B cell (primary cell): ENCODE results near the gene KCNT1. TPM values are rescaled to one million over a fixed set of nuclear protein-coding genes. Genes with fewer than 3 reads are reported as not detected.

Source experiments
- ATAC-seq: fragments of 200-7000 bp; cut with Tn5 transposase; one replicate; pipeline ENCODE4 v1.10.0; 2021; ENCODE audit warnings: low read depth, mild to moderate bottlenecking, moderate number of reproducible peaks, moderate library complexity
- CTCF ChIA-PET: fragments of 350-600 bp; sonication (Branson Sonifier 250); formaldehyde crosslinking; loops from one replicate; lab custom pipeline; 2021; ENCODE audit warnings: antibody characterized with exemption, inconsistent platforms; lab: Charles Lee
- POLR2A ChIA-PET: fragments of 350-600 bp; sonication (Branson Sonifier 250); formaldehyde crosslinking; loops from one replicate; lab custom pipeline; 2021; ENCODE audit warnings: antibody characterized with exemption; lab: Charles Lee
- DNase-seq: peaks from one replicate; pipeline ENCODE4 v3.0.0; 2013
- H2AFZ ChIP-seq: 2 replicates; pipeline ENCODE4 v1.6.1; 2012; ENCODE audit warnings: mild to moderate bottlenecking, low read depth, low read length; ENCODE audit not compliant: insufficient read depth, poor library complexity, severe bottlenecking
- H3K27ac ChIP-seq, 2 donors: 1 replicate in 1 of 2; 2 replicates in 1 of 2; pipeline ENCODE4 v1.5.1; 2012 to 2013; ENCODE audit warnings: low read length in 2 of 2, mild to moderate bottlenecking in 2 of 2, moderate library complexity in 1 of 2
- H3K27me3 ChIP-seq, 4 experiments: fragments of 200-600 bp in 1 of 4; sonication (generic) in 1 of 4; replicated peaks in 1 of 4; 1 replicate in 2 of 4; 2 replicates in 2 of 4; pipeline versions ENCODE4 v1.6.1 to v1.7.0; 2013 to 2016; ENCODE audit warnings: low read length in 3 of 4, mild to moderate bottlenecking in 2 of 4, mixed read lengths in 1 of 4, moderate library complexity in 1 of 4; ENCODE audit not compliant: insufficient read depth in 4 of 4, control insufficient read depth in 3 of 4; ENCODE audit errors: control extremely low read depth in 1 of 4
- H3K36me3 ChIP-seq, 2 experiments: replicated peaks in 1 of 2; 1 replicate in 1 of 2; 2 replicates in 1 of 2; pipeline versions ENCODE4 v1.6.1 to v1.7.1; 2013; ENCODE audit warnings: low read length in 1 of 2; ENCODE audit not compliant: insufficient read depth in 2 of 2, control insufficient read depth in 1 of 2; ENCODE audit errors: control extremely low read depth in 1 of 2, extremely low read depth in 1 of 2
- H3K4me1 ChIP-seq, 2 donors: fragments of 200-600 bp in 1 of 2; sonication (generic) in 1 of 2; 1 replicate in 1 of 2; 2 replicates in 1 of 2; pipeline versions ENCODE4 v1.5.1 to v1.6.1; 2013 to 2017; ENCODE audit warnings: low read length in 2 of 2; ENCODE audit not compliant: control insufficient read depth in 2 of 2, insufficient read depth in 2 of 2
- H3K4me2 ChIP-seq: replicated peaks from 2 replicates; pipeline ENCODE3; 2012; ENCODE audit warnings: mild to moderate bottlenecking, low read depth, low read length; ENCODE audit not compliant: poor library complexity, severe bottlenecking
- H3K4me3 ChIP-seq, 5 experiments: fragments of 200-600 bp in 1 of 5; sonication (generic) in 1 of 5; 1 replicate in 3 of 5; 2 replicates in 2 of 5; pipeline versions ENCODE4 v1.5.1 to v1.7.0; 2011 to 2016; ENCODE audit warnings: low read length in 4 of 5, mild to moderate bottlenecking in 4 of 5, low read depth in 2 of 5, control low read depth in 1 of 5, moderate library complexity in 1 of 5; ENCODE audit not compliant: insufficient read depth in 1 of 5; ENCODE audit errors: control extremely low read depth in 1 of 5, extremely low read depth in 1 of 5
- H3K79me2 ChIP-seq: fragments of 200-600 bp; sonication (generic); one replicate; pipeline ENCODE4 v1.6.0; 2016; ENCODE audit warnings: low read length; ENCODE audit not compliant: control insufficient read depth, insufficient read depth
- H3K9ac ChIP-seq: fragments of 200-600 bp; sonication (generic); 2 replicates; pipeline ENCODE4 v1.6.1; 2017; ENCODE audit warnings: mild to moderate bottlenecking, low read length, moderate library complexity
- H3K9me3 ChIP-seq, 3 donors: one replicate each; pipeline versions ENCODE4 v1.6.1 to v1.7.1; 2013; ENCODE audit warnings: low read length in 2 of 3; ENCODE audit not compliant: control insufficient read depth in 2 of 3, insufficient read depth in 1 of 3; ENCODE audit errors: control extremely low read depth in 1 of 3
- H4K20me1 ChIP-seq: 2 replicates; pipeline ENCODE4 v1.6.0; 2012; ENCODE audit warnings: mild to moderate bottlenecking, low read length; ENCODE audit not compliant: insufficient read depth, control insufficient read depth, poor library complexity, severe bottlenecking
- H3K27ac Mint-ChIP-seq: one replicate; pipeline ENCODE4 v1.8.0; 2021; ENCODE audit warnings: mixed read lengths
- H3K27me3 Mint-ChIP-seq: one replicate; pipeline ENCODE4 v1.8.0; 2021; ENCODE audit warnings: mixed read lengths
- H3K4me1 Mint-ChIP-seq: one replicate; pipeline ENCODE4 v1.8.0; 2021; ENCODE audit warnings: mixed read lengths
- H3K4me3 Mint-ChIP-seq: one replicate; pipeline ENCODE4 v1.8.0; 2021; ENCODE audit warnings: mixed read lengths
- H3K9me3 Mint-ChIP-seq: one replicate; pipeline ENCODE4 v1.8.0; 2022; ENCODE audit warnings: mixed read lengths; ENCODE audit not compliant: insufficient read depth
- EZH2 ChIP-seq: IDR thresholded peaks from 2 replicates; pipeline ENCODE4 v1.6.1; 2012; ENCODE audit warnings: borderline replicate concordance, low read depth, mild to moderate bottlenecking, moderate library complexity, low read length; ENCODE audit not compliant: insufficient read depth, poor library complexity, severe bottlenecking
- WGBS: methylation state at CpG from one replicate; pipeline ENCODE4 v1.1.5; 2013; ENCODE audit warnings: missing lambda C conversion rate; ENCODE audit not compliant: insufficient coverage; 5-methylcytosine and 5-hydroxymethylcytosine counted together
- intact Hi-C: fragments of 100-400 bp; cut with micrococcal nuclease; formaldehyde crosslinking; loops from one replicate; pipeline ENCODE4 v1.10.0; 2022
- polyA plus RNA-seq: library from polyadenylated mRNA; depleted of rRNA; stranded (reverse); fragments of >200 nt; gene quantifications from 2 replicates; pipeline ENCODE4 v1.2.3, GENCODE V29; 2012
- total RNA-seq, 2 donors: library from RNA; stranded (reverse); fragments of 120-200 nt in 1 of 2; gene quantifications; 1 replicate in 1 of 2; 2 replicates in 1 of 2; pipeline versions ENCODE4 v1.2.3 to v1.2.4, GENCODE V29; 2013 to 2022
- TF ChIP-seq, protein P1 (sequence below): fragments of 200-600 bp; IDR thresholded peaks from one replicate; pipeline ENCODE4 v1.8.0; 2022; ENCODE audit warnings: antibody characterized with exemption, mild to moderate bottlenecking

Gene KCNT1
- total and polyA plus RNA-seq, 2 donors (not counting 1 experiment from before 2014, with no cell fraction given): not detected

DNA sequence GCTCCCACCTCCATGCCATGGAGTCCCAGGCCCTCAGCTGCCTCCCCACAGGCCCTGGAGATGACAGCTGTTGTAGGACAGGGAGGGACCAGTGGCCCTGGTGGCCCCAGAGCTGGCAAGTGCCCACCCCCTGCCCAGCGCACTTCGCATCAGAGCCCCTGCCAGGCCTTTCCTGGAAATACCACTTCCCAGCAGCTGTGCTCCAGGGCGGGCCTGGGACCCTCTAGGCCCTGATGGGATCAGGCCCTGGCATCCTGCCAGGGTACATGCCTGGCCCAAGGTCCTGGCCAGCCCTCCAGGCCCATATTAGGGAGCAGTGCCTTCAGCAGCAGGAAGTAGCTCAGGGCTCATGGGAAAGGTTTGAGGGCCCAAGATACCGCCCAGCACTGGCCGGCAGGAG is 2.5 kb downstream of the KCNT1 start:
- Histone ChIP-seq H3K79me2 (no peaks in the 10 kb centered on the region), H3K9me3 (no peaks in the 10 kb centered on the region), H3K9ac (no peak overlapping the region), H3K27me3 (peaks cover 0 to 11% (median 0%) of the 10 kb centered on the region in 4 experiments), H3K36me3 (no peaks in the 10 kb centered on the region), H3K4me1 (peaks cover 6 to 7% of the 10 kb centered on the region in 2 donors), H2AFZ (no peak overlapping the region), H3K4me2 (no peak overlapping the region), H4K20me1 (no peaks in the 10 kb centered on the region), H3K27ac (no peak overlapping the region), H3K4me3 (no peak overlapping the region)
- intact Hi-C loops: no loop called here
- POLR2A ChIA-PET: no interaction called here
- Mint-ChIP-seq H3K4me3 (no peak overlapping the region), H3K9me3 (no peaks in the 10 kb centered on the region), H3K27me3 (no peaks in the 10 kb centered on the region), H3K4me1 (no peaks in the 10 kb centered on the region), H3K27ac (no peak overlapping the region)
- DNase-seq (no peak), ATAC-seq (no peak)
- TF ChIP-seq, protein P1, sequence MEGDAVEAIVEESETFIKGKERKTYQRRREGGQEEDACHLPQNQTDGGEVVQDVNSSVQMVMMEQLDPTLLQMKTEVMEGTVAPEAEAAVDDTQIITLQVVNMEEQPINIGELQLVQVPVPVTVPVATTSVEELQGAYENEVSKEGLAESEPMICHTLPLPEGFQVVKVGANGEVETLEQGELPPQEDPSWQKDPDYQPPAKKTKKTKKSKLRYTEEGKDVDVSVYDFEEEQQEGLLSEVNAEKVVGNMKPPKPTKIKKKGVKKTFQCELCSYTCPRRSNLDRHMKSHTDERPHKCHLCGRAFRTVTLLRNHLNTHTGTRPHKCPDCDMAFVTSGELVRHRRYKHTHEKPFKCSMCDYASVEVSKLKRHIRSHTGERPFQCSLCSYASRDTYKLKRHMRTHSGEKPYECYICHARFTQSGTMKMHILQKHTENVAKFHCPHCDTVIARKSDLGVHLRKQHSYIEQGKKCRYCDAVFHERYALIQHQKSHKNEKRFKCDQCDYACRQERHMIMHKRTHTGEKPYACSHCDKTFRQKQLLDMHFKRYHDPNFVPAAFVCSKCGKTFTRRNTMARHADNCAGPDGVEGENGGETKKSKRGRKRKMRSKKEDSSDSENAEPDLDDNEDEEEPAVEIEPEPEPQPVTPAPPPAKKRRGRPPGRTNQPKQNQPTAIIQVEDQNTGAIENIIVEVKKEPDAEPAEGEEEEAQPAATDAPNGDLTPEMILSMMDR: no peak
- TF ChIP-seq EZH2: no peak
- CTCF ChIA-PET: no interaction called here
- 88% methylated on average over 5 of the region's 5 CpGs for WGBS

GRCh38 chr9:135705376-135705775 is 3.4 kb downstream of the KCNT1 start:
- Mint-ChIP-seq H3K27me3 (no peaks in the 10 kb centered on the region), H3K27ac (no peak overlapping the region), H3K9me3 (no peaks in the 10 kb centered on the region), H3K4me1 (no peaks in the 10 kb centered on the region), H3K4me3 (no peak overlapping the region)
- Histone ChIP-seq H3K27ac (no peak overlapping the region), H3K4me2 (no peak overlapping the region), H4K20me1 (no peaks in the 10 kb centered on the region), H3K4me3 (no peak overlapping the region), H2AFZ (no peak overlapping the region), H3K9me3 (no peaks in the 10 kb centered on the region), H3K9ac (no peak overlapping the region), H3K36me3 (no peaks in the 10 kb centered on the region), H3K4me1 (peaks cover 6 to 7% of the 10 kb centered on the region in 2 donors), H3K27me3 (peaks cover 0 to 11% (median 0%) of the 10 kb centered on the region in 4 experiments), H3K79me2 (no peaks in the 10 kb centered on the region)
- TF ChIP-seq EZH2: no peak
- TF ChIP-seq, protein P1: no peak
- no peak for ATAC-seq
- intact Hi-C loops: no loop called here
- ChIA-PET POLR2A (no interaction called here), CTCF (no interaction called here)
- no peak for DNase-seq
- WGBS: 86% methylated on average over 12 of the region's 14 CpGs
